ENCODE measurements around the gene ZNF580.

The ZNF580 gene

GRCh38 chr19:55690109-55690768 is 49.4 kb downstream of the ZNF580 start:
- ATAC-seq = no peak
- TF ChIP-seq, protein P1, sequence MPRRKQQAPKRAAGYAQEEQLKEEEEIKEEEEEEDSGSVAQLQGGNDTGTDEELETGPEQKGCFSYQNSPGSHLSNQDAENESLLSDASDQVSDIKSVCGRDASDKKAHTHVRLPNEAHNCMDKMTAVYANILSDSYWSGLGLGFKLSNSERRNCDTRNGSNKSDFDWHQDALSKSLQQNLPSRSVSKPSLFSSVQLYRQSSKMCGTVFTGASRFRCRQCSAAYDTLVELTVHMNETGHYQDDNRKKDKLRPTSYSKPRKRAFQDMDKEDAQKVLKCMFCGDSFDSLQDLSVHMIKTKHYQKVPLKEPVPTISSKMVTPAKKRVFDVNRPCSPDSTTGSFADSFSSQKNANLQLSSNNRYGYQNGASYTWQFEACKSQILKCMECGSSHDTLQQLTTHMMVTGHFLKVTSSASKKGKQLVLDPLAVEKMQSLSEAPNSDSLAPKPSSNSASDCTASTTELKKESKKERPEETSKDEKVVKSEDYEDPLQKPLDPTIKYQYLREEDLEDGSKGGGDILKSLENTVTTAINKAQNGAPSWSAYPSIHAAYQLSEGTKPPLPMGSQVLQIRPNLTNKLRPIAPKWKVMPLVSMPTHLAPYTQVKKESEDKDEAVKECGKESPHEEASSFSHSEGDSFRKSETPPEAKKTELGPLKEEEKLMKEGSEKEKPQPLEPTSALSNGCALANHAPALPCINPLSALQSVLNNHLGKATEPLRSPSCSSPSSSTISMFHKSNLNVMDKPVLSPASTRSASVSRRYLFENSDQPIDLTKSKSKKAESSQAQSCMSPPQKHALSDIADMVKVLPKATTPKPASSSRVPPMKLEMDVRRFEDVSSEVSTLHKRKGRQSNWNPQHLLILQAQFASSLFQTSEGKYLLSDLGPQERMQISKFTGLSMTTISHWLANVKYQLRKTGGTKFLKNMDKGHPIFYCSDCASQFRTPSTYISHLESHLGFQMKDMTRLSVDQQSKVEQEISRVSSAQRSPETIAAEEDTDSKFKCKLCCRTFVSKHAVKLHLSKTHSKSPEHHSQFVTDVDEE (CRISPR knock-in tag; IDR thresholded peaks at IDR 0.05) = no peak
- TF ChIP-seq ZFP30 (CRISPR knock-in tag; IDR thresholded peaks at IDR 0.05) (no peak), CREB5 (CRISPR knock-in tag; IDR thresholded peaks at IDR 0.05; ENCODE audit: low read depth) (no peak), ZNF70 (CRISPR knock-in tag; IDR thresholded peaks at IDR 0.05) (no peak), ZNF8 (CRISPR knock-in tag; IDR thresholded peaks at IDR 0.05) (no peak), ZNF565 (CRISPR knock-in tag; conservative IDR thresholded peaks at IDR 0.05; ENCODE audit: low read depth) (no peak), CSDC2 (CRISPR knock-in tag; IDR thresholded peaks at IDR 0.05) (no peak), TCF4 (CRISPR knock-in tag; IDR thresholded peaks at IDR 0.05; ENCODE audit: borderline replicate concordance) (no peak), ARNTL (CRISPR knock-in tag; IDR thresholded peaks at IDR 0.05; ENCODE audit: borderline replicate concordance, low read depth) (no peak), GLIS3 (CRISPR knock-in tag; IDR thresholded peaks at IDR 0.05) (no peak), SNAI2 (CRISPR knock-in tag; IDR thresholded peaks at IDR 0.05) (no peak), TOX (CRISPR knock-in tag; IDR thresholded peaks at IDR 0.05; ENCODE audit: borderline replicate concordance) (no peak)

DNA sequence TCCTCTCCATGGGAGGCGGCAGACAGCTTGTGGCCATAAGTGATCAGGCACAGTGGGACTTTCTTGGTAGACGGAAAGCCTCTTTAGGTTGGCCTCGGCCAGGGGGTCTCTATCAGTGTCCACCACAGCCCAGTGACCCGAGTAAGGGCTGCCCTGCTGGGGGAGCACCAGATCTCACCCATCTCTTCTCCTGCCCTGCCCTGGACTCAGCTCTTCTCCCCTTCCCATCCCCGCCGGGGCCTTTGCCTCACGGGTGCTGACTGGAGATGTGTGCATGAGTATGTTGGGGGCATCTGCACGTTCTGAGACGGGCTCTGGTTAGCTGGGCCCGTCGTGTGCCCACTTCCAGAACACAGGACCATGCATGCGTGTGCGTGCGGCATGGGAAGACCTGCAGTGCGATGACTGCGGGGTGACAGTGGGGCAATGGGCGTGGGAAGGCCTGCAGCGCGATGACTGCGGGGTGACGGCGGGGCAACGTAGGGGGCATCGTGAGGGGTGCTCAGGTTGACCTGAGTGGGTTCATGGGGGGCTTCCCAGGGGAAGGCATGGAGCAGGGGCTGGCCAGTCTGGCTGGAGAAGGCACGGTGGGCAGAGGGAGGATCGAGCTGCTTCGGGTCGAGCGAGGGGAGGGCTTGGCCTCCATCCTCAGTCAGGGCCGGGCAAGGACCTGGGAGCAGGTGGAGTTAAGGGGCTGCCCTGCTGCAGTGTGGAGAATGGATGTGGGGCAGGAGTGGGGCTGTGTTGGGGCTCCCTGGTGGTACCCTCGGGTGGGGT is 50.2 kb downstream of the ZNF580 start:
- ATAC-seq = no peak
- TF ChIP-seq BACH2 (CRISPR knock-in tag; IDR thresholded peaks at IDR 0.05; ENCODE audit: borderline replicate concordance) (no peak), ZNF565 (CRISPR knock-in tag; conservative IDR thresholded peaks at IDR 0.05; ENCODE audit: low read depth) (no peak), CREB5 (CRISPR knock-in tag; IDR thresholded peaks at IDR 0.05; ENCODE audit: low read depth) (no peak), ZC3H10 (CRISPR knock-in tag; IDR thresholded peaks at IDR 0.05) (no peak), ARNTL (CRISPR knock-in tag; IDR thresholded peaks at IDR 0.05; ENCODE audit: borderline replicate concordance, low read depth) (no peak), SNAI2 (CRISPR knock-in tag; IDR thresholded peaks at IDR 0.05) (no peak), GLIS3 (CRISPR knock-in tag; IDR thresholded peaks at IDR 0.05) (no peak), ZNF70 (CRISPR knock-in tag; IDR thresholded peaks at IDR 0.05) (no peak), ZFP3 (CRISPR knock-in tag; IDR thresholded peaks at IDR 0.05) (no peak), ESRRG (CRISPR knock-in tag; IDR thresholded peaks at IDR 0.05) (no peak), PPARA (CRISPR knock-in tag; IDR thresholded peaks at IDR 0.05; ENCODE audit: borderline replicate concordance) (no peak), ZNF8 (CRISPR knock-in tag; IDR thresholded peaks at IDR 0.05) (no peak), TCF4 (CRISPR knock-in tag; IDR thresholded peaks at IDR 0.05; ENCODE audit: borderline replicate concordance) (no peak), ZFP30 (CRISPR knock-in tag; IDR thresholded peaks at IDR 0.05) (no peak), PATZ1 (CRISPR knock-in tag; IDR thresholded peaks at IDR 0.05; ENCODE audit: borderline replicate concordance) (no peak), CSDC2 (CRISPR knock-in tag; IDR thresholded peaks at IDR 0.05) (no peak), CSRNP3 (CRISPR knock-in tag; IDR thresholded peaks at IDR 0.05) (no peak), TOX (CRISPR knock-in tag; IDR thresholded peaks at IDR 0.05; ENCODE audit: borderline replicate concordance) (no peak)
- TF ChIP-seq, protein P2, sequence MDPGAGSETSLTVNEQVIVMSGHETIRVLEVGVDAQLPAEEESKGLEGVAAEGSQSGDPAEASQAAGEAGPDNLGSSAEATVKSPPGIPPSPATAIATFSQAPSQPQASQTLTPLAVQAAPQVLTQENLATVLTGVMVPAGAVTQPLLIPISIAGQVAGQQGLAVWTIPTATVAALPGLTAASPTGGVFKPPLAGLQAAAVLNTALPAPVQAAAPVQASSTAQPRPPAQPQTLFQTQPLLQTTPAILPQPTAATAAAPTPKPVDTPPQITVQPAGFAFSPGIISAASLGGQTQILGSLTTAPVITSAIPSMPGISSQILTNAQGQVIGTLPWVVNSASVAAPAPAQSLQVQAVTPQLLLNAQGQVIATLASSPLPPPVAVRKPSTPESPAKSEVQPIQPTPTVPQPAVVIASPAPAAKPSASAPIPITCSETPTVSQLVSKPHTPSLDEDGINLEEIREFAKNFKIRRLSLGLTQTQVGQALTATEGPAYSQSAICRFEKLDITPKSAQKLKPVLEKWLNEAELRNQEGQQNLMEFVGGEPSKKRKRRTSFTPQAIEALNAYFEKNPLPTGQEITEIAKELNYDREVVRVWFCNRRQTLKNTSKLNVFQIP (CRISPR knock-in tag; IDR thresholded peaks at IDR 0.05; ENCODE audit: borderline replicate concordance, low read depth) = no peak
- TF ChIP-seq, protein P1 (CRISPR knock-in tag; IDR thresholded peaks at IDR 0.05) = no peak
